ENCODE measurements around the gene DPCD. TPM values are rescaled to one million over a fixed set of nuclear protein-coding genes. Genes with fewer than 3 reads are reported as not detected.

The DPCD gene
- polyA plus RNA-seq, 1 of the 3 experiments (the other 2 are of a cell fraction): 106 TPM

DNA sequence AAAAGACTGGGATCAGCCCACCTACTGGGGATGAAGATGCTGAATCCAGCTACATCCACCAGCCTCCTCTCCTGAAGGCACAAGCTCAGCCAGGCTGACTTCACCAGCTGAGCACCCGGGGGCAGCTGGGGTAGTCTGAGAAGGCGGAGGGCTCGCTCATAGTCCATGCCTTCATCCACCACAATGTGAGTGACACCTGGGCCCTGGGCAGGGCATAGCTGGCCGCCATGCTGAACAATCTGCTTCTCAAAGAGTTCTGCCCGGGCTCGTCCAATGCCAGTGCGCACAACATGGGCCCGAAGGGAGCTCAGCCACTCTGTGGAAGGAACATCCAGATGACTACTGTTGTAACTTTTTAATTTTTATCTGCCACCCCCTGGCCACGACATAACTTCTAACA is 2.3 kb upstream of the DPCD start:
- CTCF ChIA-PET: interaction anchor here (0.6 to 11.9 kb wide), 7 partner anchors 14 to 443 kb away, joined by 3 to 88 read pairs (median 5); no protein-coding TSS in a partner anchor

More for the DNA sequence above, 2.3 kb upstream of the DPCD start:
- POLR2A ChIA-PET: no interaction called here
- H2AFZ ChIP-seq (ENCODE audit: low read depth): no peak overlapping the region
- no peak overlapping the region; the same call in 1 of the 2 replicates for H3K4me2 ChIP-seq
- H3K4me3 ChIP-seq (ENCODE audit: low read depth in 2 of 2, low read length in 1 of 2): no peak overlapping the region
- TF ChIP-seq NFIC (IDR thresholded peaks at IDR 0.05; ENCODE audit: borderline replicate concordance) (no peak), GATA2 (CRISPR knock-in tag; IDR thresholded peaks at IDR 0.05) (no peak), SMC3 (IDR thresholded peaks at IDR 0.05; ENCODE audit: low read depth, low read length) (no peak), MXI1 (IDR thresholded peaks at IDR 0.05; ENCODE audit: low read depth, low read length) (no peak), USF2 (IDR thresholded peaks at IDR 0.05; ENCODE audit: borderline replicate concordance, low read depth, low read length) (no peak), RFX5 (IDR thresholded peaks at IDR 0.05; ENCODE audit: low read length) (no peak), JUND (IDR thresholded peaks at IDR 0.05) (no peak), POLR2AphosphoS5 (IDR thresholded peaks at IDR 0.05; ENCODE audit: low read depth, low read length) (no peak), MAX (IDR thresholded peaks at IDR 0.05; ENCODE audit: low read depth) (no peak), REST (IDR thresholded peaks at IDR 0.05; ENCODE audit: low read depth, low read length) (no peak), GABPA (IDR thresholded peaks at IDR 0.05; ENCODE audit: low read depth) (no peak), FOXJ3 (CRISPR knock-in tag; IDR thresholded peaks at IDR 0.05) (no peak), RAD21 (IDR thresholded peaks at IDR 0.05; ENCODE audit: low read length) (no peak), ELF1 (IDR thresholded peaks at IDR 0.05) (no peak), EP300 (IDR thresholded peaks at IDR 0.05; ENCODE audit: borderline replicate concordance in 1 of 2, low read depth in 1 of 2, low read length in 1 of 2) (no peak)
- TF ChIP-seq, protein P1, sequence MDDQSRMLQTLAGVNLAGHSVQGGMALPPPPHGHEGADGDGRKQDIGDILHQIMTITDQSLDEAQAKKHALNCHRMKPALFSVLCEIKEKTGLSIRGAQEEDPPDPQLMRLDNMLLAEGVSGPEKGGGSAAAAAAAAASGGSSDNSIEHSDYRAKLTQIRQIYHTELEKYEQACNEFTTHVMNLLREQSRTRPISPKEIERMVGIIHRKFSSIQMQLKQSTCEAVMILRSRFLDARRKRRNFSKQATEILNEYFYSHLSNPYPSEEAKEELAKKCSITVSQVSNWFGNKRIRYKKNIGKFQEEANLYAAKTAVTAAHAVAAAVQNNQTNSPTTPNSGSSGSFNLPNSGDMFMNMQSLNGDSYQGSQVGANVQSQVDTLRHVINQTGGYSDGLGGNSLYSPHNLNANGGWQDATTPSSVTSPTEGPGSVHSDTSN (IDR thresholded peaks at IDR 0.05): no peak
- TF ChIP-seq, protein P2, sequence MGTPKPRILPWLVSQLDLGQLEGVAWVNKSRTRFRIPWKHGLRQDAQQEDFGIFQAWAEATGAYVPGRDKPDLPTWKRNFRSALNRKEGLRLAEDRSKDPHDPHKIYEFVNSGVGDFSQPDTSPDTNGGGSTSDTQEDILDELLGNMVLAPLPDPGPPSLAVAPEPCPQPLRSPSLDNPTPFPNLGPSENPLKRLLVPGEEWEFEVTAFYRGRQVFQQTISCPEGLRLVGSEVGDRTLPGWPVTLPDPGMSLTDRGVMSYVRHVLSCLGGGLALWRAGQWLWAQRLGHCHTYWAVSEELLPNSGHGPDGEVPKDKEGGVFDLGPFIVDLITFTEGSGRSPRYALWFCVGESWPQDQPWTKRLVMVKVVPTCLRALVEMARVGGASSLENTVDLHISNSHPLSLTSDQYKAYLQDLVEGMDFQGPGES (IDR thresholded peaks at IDR 0.05; ENCODE audit: low read depth, low read length): no peak
- peaks cover 14% of the 10 kb centered on the region; the same call in 1 of the 2 replicates for H3K79me2 ChIP-seq (ENCODE audit: insufficient read depth)
- no peak overlapping the region for H3K27ac ChIP-seq (ENCODE audit: low read depth in 2 of 2, low read length in 1 of 2)
- 84% methylated on average over 3 of the region's 9 CpGs for WGBS (ENCODE audit: low lambda C conversion rate)
- H3K27me3 ChIP-seq (ENCODE audit: insufficient read depth): no peaks in the 10 kb centered on the region
- H3K4me1 ChIP-seq (ENCODE audit: control insufficient read depth in 1 of 2, insufficient read depth in 2 of 2, low read depth in 1 of 2, low read length in 1 of 2): peaks cover 13 to 37% of the 10 kb centered on the region in 2 experiments; a peak in 2 of 4 replicates
- no peaks in the 10 kb centered on the region for H3K9me2 ChIP-seq
- no peaks in the 10 kb centered on the region for H3K9me3 ChIP-seq
- DNase-seq: no peak
- peaks cover 3% of the 10 kb centered on the region for H3F3A ChIP-seq (replicated peaks; ENCODE audit: insufficient read depth)
- H3K36me3 ChIP-seq (replicated peaks in 1 of 2; ENCODE audit: control insufficient read depth in 1 of 2, insufficient read depth in 2 of 2, low read length in 1 of 2): peaks cover 3 to 31% of the 10 kb centered on the region in 2 experiments
- H4K20me1 ChIP-seq (ENCODE audit: insufficient read depth): no peaks in the 10 kb centered on the region
- no peak overlapping the region for H3K9ac ChIP-seq

Measured in SK-N-SH (cell line).